SK-N-SH (cell line): Measurements from ENCODE around the gene ADPRH. TPM values are rescaled to one million over a fixed set of nuclear protein-coding genes. Genes with fewer than 3 reads are reported as not detected.

Experiments used
- CTCF ChIA-PET: fragments of 300-600, 350-600 bp; formaldehyde crosslinking; extraction: SDS; loops from one replicate; lab custom pipeline; 2021; lab: Yijun Ruan, JAX
- POLR2A ChIA-PET: fragments of 350-600 bp; sonication (Branson Sonifier 250); formaldehyde crosslinking; extraction: SDS; loops from one replicate; lab custom pipeline; 2020; ENCODE audit warnings: antibody characterized with exemption, inconsistent platforms; lab: Yijun Ruan, JAX
- DNase-seq: peaks from one replicate; pipeline ENCODE4 v3.0.0; 2012
- H2AFZ ChIP-seq: fragments of 200-600 bp; sonication (generic); 2 replicates; pipeline ENCODE4 v1.8.1; 2016; ENCODE audit warnings: antibody characterized with exemption, mild to moderate bottlenecking, low read depth
- H3F3A ChIP-seq: fragments of 200-600 bp; sonication (generic); replicated peaks from 2 replicates; pipeline ENCODE3; 2016; ENCODE audit warnings: antibody characterized with exemption, mild to moderate bottlenecking; ENCODE audit not compliant: insufficient read depth
- H3K27ac ChIP-seq, 2 experiments: fragments of 200-500 bp in 1 of 2; fragments of 200-600 bp in 1 of 2; sonication (Bioruptor generic) in 1 of 2; sonication (generic), shearing (Covaris generic) in 1 of 2; 2 replicates each; pipeline versions ENCODE4 v1.5.1 to v1.6.1; 2014 to 2016; ENCODE audit warnings: low read depth in 2 of 2, inconsistent platforms in 1 of 2, low read length in 1 of 2, mild to moderate bottlenecking in 1 of 2, mixed read lengths in 1 of 2
- H3K27me3 ChIP-seq: fragments of 200-600 bp; sonication (generic), shearing (Covaris generic); 2 replicates; pipeline ENCODE4 v1.6.1; 2016; ENCODE audit warnings: mixed run types; ENCODE audit not compliant: insufficient read depth
- H3K36me3 ChIP-seq, 2 experiments: fragments of 200-500 bp in 1 of 2; fragments of 200-600 bp in 1 of 2; sonication (Bioruptor generic) in 1 of 2; sonication (generic) in 1 of 2; replicated peaks in 1 of 2; 2 replicates each; pipeline versions ENCODE3 to v1.5.1; 2014 to 2016; ENCODE audit warnings: low read length in 1 of 2, mild to moderate bottlenecking in 1 of 2; ENCODE audit not compliant: insufficient read depth in 2 of 2, control insufficient read depth in 1 of 2
- H3K4me1 ChIP-seq, 2 experiments: fragments of 200-500 bp in 1 of 2; fragments of 200-600 bp in 1 of 2; sonication (Bioruptor generic) in 1 of 2; sonication (generic), shearing (Covaris generic) in 1 of 2; 2 replicates each; pipeline versions ENCODE4 v1.5.1 to v1.6.1; 2014 to 2016; ENCODE audit warnings: low read depth in 1 of 2, low read length in 1 of 2, mixed run types in 1 of 2; ENCODE audit not compliant: insufficient read depth in 2 of 2, control insufficient read depth in 1 of 2
- H3K4me2 ChIP-seq: fragments of 200-600 bp; sonication (generic), shearing (Covaris generic); 2 replicates; pipeline ENCODE4 v1.6.1; 2017; ENCODE audit warnings: mixed run types
- H3K4me3 ChIP-seq, 2 experiments: fragments of 200-500 bp in 1 of 2; fragments of 200-600 bp in 1 of 2; sonication (Bioruptor generic) in 1 of 2; sonication (generic), shearing (Covaris generic) in 1 of 2; 2 replicates each; pipeline versions ENCODE4 v1.5.1 to v1.8.1; 2014 to 2016; ENCODE audit warnings: low read depth in 2 of 2, inconsistent platforms in 1 of 2, low read length in 1 of 2, mild to moderate bottlenecking in 1 of 2, mixed read lengths in 1 of 2, moderate library complexity in 1 of 2
- H3K79me2 ChIP-seq: fragments of 200-600 bp; sonication (generic); 2 replicates; pipeline ENCODE4 v1.8.1; 2017; ENCODE audit warnings: mild to moderate bottlenecking; ENCODE audit not compliant: insufficient read depth
- H3K9ac ChIP-seq: fragments of 200-600 bp; sonication (generic); 2 replicates; pipeline ENCODE4 v1.6.1; 2017; ENCODE audit warnings: mixed run types
- H3K9me2 ChIP-seq: fragments of 200-600 bp; sonication (generic); 2 replicates; pipeline ENCODE4 v1.6.1; 2017; ENCODE audit warnings: mixed run types
- H3K9me3 ChIP-seq: fragments of 200-600 bp; sonication (generic); 2 replicates; pipeline ENCODE4 v1.6.1; 2017; ENCODE audit warnings: mixed run types, mild to moderate bottlenecking, moderate library complexity
- H4K20me1 ChIP-seq: fragments of 200-600 bp; sonication (generic); 2 replicates; pipeline ENCODE4 v1.6.1; 2017; ENCODE audit warnings: mild to moderate bottlenecking, mixed run types; ENCODE audit not compliant: insufficient read depth
- ELF1 ChIP-seq: IDR thresholded peaks from 2 replicates; pipeline ENCODE4 v1.4.0; 2012
- EP300 ChIP-seq, 2 experiments: IDR thresholded peaks; 2 replicates each; pipeline versions ENCODE4 v1.4.0 to v1.6.1; 2012; ENCODE audit warnings: borderline replicate concordance in 1 of 2, low read depth in 1 of 2, low read length in 1 of 2
- FOSL2 ChIP-seq: IDR thresholded peaks from 2 replicates; pipeline ENCODE4 v1.4.0; 2012; ENCODE audit warnings: low read depth, mild to moderate bottlenecking, moderate library complexity, borderline replicate concordance
- FOXM1 ChIP-seq: IDR thresholded peaks from 2 replicates; pipeline ENCODE4 v1.4.0; 2012; ENCODE audit warnings: low read depth, mild to moderate bottlenecking
- GABPA ChIP-seq: IDR thresholded peaks from 2 replicates; pipeline ENCODE4 v1.4.0; 2012; ENCODE audit warnings: low read depth, mild to moderate bottlenecking
- MEF2A ChIP-seq: IDR thresholded peaks from 2 replicates; pipeline ENCODE4 v1.4.0; 2012; ENCODE audit warnings: low read depth, borderline replicate concordance
- MXI1 ChIP-seq: IDR thresholded peaks from 2 replicates; pipeline ENCODE4 v1.6.1; 2012; ENCODE audit warnings: mild to moderate bottlenecking, low read depth, low read length, improper control_type of control experiment
- NFIC ChIP-seq: IDR thresholded peaks from 2 replicates; pipeline ENCODE4 v1.4.0; 2012; ENCODE audit warnings: borderline replicate concordance
- PBX3 ChIP-seq: IDR thresholded peaks from 2 replicates; pipeline ENCODE4; 2012
- RAD21 ChIP-seq: IDR thresholded peaks from 2 replicates; pipeline ENCODE4 v1.6.1; 2012; ENCODE audit warnings: mild to moderate bottlenecking, low read length
- RCOR1 ChIP-seq: fragments of 150-350 bp; IDR thresholded peaks from 2 replicates; pipeline ENCODE4 v1.6.1; 2017; ENCODE audit warnings: antibody characterized with exemption, low read length
- RFX5 ChIP-seq: IDR thresholded peaks from 2 replicates; pipeline ENCODE4 v1.6.1; 2012; ENCODE audit warnings: mild to moderate bottlenecking, improper control_type of control experiment, low read length
- SIN3A ChIP-seq: IDR thresholded peaks from 2 replicates; pipeline ENCODE4 v1.6.1; 2012; ENCODE audit warnings: low read depth, mild to moderate bottlenecking, low read length, moderate library complexity, borderline replicate concordance
- SMC3 ChIP-seq: IDR thresholded peaks from 2 replicates; pipeline ENCODE4 v1.6.1; 2012; ENCODE audit warnings: low read depth, low read length, improper control_type of control experiment
- TAF1 ChIP-seq: IDR thresholded peaks from 2 replicates; pipeline ENCODE4 v1.6.1; 2012; ENCODE audit warnings: low read depth, mild to moderate bottlenecking, low read length, moderate library complexity, borderline replicate concordance
- TCF12 ChIP-seq: IDR thresholded peaks from 2 replicates; pipeline ENCODE4 v1.4.0; 2012
- TEAD4 ChIP-seq: IDR thresholded peaks from 2 replicates; pipeline ENCODE4 v1.4.0; 2012; ENCODE audit warnings: mild to moderate bottlenecking, borderline replicate concordance; ENCODE audit not compliant: insufficient read depth
- USF1 ChIP-seq: IDR thresholded peaks from 2 replicates; pipeline ENCODE4 v1.4.0; 2012; ENCODE audit warnings: low read depth, borderline replicate concordance
- YY1 ChIP-seq: IDR thresholded peaks from 2 replicates; pipeline ENCODE4 v1.4.0; 2012; ENCODE audit warnings: low read depth, mild to moderate bottlenecking
- ZBTB33 ChIP-seq: IDR thresholded peaks from 2 replicates; pipeline ENCODE4 v1.4.0; 2012; ENCODE audit warnings: low read depth, borderline replicate concordance
- WGBS: methylation state at CpG from one replicate; pipeline ENCODE4 v1.1.6; 2017; ENCODE audit warnings: low lambda C conversion rate; 5-methylcytosine and 5-hydroxymethylcytosine counted together
- polyA plus RNA-seq, 3 experiments: library from polyadenylated mRNA; depleted of rRNA; stranded (reverse); fragments of >200 nt; gene quantifications; 2 replicates each; pipeline ENCODE4 v1.2.3, GENCODE V29; 2012
- TF ChIP-seq, protein P1 (sequence below): fragments of 150-350 bp; IDR thresholded peaks from 2 replicates; pipeline ENCODE4 v1.6.1; 2017; ENCODE audit warnings: antibody characterized with exemption, low read length, low read depth, borderline replicate concordance

The ADPRH gene
- polyA plus RNA-seq, 1 of the 3 experiments (the other 2 are of a cell fraction), result not detected

DNA sequence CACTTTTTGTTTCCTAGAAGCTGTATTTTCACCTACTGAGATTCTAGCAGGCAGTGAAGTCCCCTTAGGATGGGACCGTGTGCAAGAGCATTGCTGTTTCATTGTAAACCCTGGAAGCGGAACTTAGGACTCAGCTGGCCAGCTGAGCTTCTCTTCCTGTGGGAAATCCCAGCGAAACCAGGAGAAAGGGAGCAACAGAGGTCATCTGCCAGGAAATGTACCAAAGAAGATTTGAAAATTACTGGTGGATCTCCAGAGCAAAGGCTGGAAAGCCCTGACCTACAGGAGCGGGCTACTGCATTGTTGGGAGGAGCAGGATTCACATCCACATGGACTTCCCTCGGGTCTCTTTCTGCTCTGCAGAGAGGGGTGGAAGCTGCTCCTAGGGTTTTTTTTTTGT, 7.6 kb upstream of the ADPRH start:
- Histone ChIP-seq H3K4me1 (no peaks in the 10 kb centered on the region), H3K36me3 (no peaks in the 10 kb centered on the region), H3K9me3 (no peaks in the 10 kb centered on the region), H3K27me3 (no peaks in the 10 kb centered on the region), H2AFZ (no peak overlapping the region), H3F3A (no peaks in the 10 kb centered on the region), H3K9ac (no peak overlapping the region), H3K9me2 (no peaks in the 10 kb centered on the region), H3K4me3 (no peak overlapping the region), H4K20me1 (no peaks in the 10 kb centered on the region), H3K79me2 (no peaks in the 10 kb centered on the region), H3K27ac (no peak overlapping the region), H3K4me2 (no peak overlapping the region)
- DNase-seq, result no peak
- TF ChIP-seq FOSL2, result no peak
- TF ChIP-seq MEF2A, result no peak
- TF ChIP-seq SIN3A, result no peak
- TF ChIP-seq NFIC, result no peak
- no peak for TF ChIP-seq RCOR1
- TF ChIP-seq ZBTB33, result no peak
- no peak for TF ChIP-seq RFX5
- no peak for TF ChIP-seq USF1
- TF ChIP-seq TCF12, result no peak
- WGBS, result 71% methylated on average over 5 of the region's 5 CpGs
- ChIA-PET POLR2A (no interaction called here), CTCF (no interaction called here)

GRCh38 chr3:119575507-119575906, 3.8 kb upstream of the ADPRH start:
- ChIA-PET POLR2A (no interaction called here), CTCF (no interaction called here)
- Histone ChIP-seq H3K27ac (no peak overlapping the region), H3K79me2 (no peaks in the 10 kb centered on the region), H2AFZ (no peak overlapping the region), H3K27me3 (no peaks in the 10 kb centered on the region), H3K4me2 (no peak overlapping the region), H3K4me3 (no peak overlapping the region), H3F3A (no peaks in the 10 kb centered on the region), H4K20me1 (no peaks in the 10 kb centered on the region), H3K4me1 (no peaks in the 10 kb centered on the region; a peak in 1 of 4 replicates), H3K36me3 (no peaks in the 10 kb centered on the region), H3K9me2 (no peaks in the 10 kb centered on the region), H3K9ac (no peak overlapping the region), H3K9me3 (no peaks in the 10 kb centered on the region)
- no peak for DNase-seq
- TF ChIP-seq GABPA (no peak), YY1 (no peak), TAF1 (no peak), SIN3A (no peak), PBX3 (no peak), MXI1 (no peak), USF1 (no peak), FOSL2 (no peak), ELF1 (no peak), TEAD4 (no peak), FOXM1 (no peak), RCOR1 (no peak), MEF2A (no peak), RAD21 (no peak), TCF12 (no peak), SMC3 (no peak), EP300 (IDR thresholded peaks at IDR 0.05; ENCODE audit: borderline replicate concordance in 1 of 2, low read depth in 1 of 2, low read length in 1 of 2) (no peak), ZBTB33 (no peak), NFIC (no peak)
- TF ChIP-seq, protein P1, sequence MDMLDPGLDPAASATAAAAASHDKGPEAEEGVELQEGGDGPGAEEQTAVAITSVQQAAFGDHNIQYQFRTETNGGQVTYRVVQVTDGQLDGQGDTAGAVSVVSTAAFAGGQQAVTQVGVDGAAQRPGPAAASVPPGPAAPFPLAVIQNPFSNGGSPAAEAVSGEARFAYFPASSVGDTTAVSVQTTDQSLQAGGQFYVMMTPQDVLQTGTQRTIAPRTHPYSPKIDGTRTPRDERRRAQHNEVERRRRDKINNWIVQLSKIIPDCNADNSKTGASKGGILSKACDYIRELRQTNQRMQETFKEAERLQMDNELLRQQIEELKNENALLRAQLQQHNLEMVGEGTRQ, result no peak
